ENCODE results near the gene GJB5. TPM values are rescaled to one million over a fixed set of nuclear protein-coding genes. Genes with fewer than 3 reads are reported as not detected.
"Not testable (repeated sequence)": the region's sequence is repeated elsewhere in the genome, so short reads cannot be mapped to it uniquely, and the experiment has no call there.

The GJB5 gene
- total RNA-seq, 4 donors from 2014 or later = not detected

DNA sequence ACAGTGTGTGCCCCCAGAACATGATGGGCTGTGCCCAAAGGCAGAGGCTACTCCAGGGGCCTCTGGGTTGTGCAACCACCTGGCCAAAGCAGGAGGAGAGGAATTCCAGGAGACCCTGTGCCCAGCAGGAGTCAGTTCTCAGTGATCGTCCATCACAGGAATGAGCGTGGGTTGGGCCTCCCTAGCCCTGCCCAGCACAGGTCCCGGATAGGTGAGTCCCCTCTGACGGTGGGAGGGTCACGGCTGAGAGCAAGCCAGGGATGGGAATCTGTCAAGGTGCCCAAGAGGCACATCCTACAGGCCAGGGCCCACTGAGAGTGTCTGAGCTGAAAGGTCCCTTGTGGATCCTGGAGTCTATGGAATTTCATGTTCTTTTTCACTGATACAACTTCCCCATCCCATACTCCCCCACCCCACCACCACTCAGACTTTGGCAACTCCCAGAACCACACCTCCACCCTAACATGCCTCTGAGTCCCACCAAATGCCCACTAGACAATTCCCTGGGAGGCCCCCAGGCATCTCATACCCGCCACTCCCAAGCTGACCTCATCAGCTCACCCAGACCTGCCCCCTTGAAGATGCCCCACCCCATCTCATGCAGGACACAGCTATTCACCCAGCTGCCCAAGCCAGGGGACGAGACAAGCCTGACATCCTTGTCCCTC is 7.8 kb downstream of the GJB5 start:
- ATAC-seq (ENCODE audit: low FRiP score) = no peak
- TF ChIP-seq, protein P1, sequence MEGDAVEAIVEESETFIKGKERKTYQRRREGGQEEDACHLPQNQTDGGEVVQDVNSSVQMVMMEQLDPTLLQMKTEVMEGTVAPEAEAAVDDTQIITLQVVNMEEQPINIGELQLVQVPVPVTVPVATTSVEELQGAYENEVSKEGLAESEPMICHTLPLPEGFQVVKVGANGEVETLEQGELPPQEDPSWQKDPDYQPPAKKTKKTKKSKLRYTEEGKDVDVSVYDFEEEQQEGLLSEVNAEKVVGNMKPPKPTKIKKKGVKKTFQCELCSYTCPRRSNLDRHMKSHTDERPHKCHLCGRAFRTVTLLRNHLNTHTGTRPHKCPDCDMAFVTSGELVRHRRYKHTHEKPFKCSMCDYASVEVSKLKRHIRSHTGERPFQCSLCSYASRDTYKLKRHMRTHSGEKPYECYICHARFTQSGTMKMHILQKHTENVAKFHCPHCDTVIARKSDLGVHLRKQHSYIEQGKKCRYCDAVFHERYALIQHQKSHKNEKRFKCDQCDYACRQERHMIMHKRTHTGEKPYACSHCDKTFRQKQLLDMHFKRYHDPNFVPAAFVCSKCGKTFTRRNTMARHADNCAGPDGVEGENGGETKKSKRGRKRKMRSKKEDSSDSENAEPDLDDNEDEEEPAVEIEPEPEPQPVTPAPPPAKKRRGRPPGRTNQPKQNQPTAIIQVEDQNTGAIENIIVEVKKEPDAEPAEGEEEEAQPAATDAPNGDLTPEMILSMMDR (IDR thresholded peaks at IDR 0.05) = no peak
- DNase-seq (ENCODE audit: low spot score) = no peak

DNA sequence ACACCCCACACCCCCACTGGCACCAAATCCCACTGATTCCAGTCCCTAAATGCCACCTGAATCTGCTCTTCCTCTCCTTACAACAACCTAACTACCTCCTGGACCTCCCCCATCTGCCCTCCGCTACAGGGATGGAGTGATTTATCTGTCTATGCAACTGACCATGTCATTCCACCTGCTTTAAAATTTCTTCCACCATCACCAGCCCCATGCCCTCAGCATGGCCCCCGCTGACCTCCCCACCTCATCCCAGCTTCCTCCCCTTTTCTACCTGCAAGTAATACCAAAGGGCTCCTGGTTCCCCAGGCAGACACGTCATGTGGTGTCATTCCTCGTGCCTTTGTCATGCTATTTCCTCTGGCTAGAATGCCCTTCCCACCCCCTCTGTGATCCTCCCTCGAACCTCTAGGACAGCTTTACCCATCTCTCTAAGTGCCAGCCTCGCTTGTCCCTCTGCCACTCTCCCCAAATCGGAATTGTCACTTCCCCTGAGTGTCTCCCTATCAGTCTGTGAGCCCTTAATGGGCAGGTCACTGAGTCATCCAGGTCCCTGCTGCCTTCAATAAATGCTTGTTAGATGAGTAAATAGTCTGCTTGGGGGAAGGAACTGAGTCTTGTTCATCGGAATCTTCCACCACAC is 8.4 kb downstream of the GJB5 start:
- ATAC-seq (ENCODE audit: low FRiP score) = no peak
- TF ChIP-seq, protein P1 (IDR thresholded peaks at IDR 0.05) = no peak
- DNase-seq (ENCODE audit: low spot score) = no peak

GRCh38 chr1:34768856-34769255 is 14.0 kb downstream of the GJB5 start:
- DNase-seq (ENCODE audit: low spot score) (no peak), ATAC-seq (ENCODE audit: low FRiP score) (no peak)
- TF ChIP-seq, protein P1 (IDR thresholded peaks at IDR 0.05) = no peak

GRCh38 chr1:34770891-34771504 is 16.2 kb downstream of the GJB5 start:
- no peak for ATAC-seq (ENCODE audit: low FRiP score)
- no peak for DNase-seq (ENCODE audit: low spot score)
- TF ChIP-seq, protein P1 (IDR thresholded peaks at IDR 0.05) = no peak

DNA sequence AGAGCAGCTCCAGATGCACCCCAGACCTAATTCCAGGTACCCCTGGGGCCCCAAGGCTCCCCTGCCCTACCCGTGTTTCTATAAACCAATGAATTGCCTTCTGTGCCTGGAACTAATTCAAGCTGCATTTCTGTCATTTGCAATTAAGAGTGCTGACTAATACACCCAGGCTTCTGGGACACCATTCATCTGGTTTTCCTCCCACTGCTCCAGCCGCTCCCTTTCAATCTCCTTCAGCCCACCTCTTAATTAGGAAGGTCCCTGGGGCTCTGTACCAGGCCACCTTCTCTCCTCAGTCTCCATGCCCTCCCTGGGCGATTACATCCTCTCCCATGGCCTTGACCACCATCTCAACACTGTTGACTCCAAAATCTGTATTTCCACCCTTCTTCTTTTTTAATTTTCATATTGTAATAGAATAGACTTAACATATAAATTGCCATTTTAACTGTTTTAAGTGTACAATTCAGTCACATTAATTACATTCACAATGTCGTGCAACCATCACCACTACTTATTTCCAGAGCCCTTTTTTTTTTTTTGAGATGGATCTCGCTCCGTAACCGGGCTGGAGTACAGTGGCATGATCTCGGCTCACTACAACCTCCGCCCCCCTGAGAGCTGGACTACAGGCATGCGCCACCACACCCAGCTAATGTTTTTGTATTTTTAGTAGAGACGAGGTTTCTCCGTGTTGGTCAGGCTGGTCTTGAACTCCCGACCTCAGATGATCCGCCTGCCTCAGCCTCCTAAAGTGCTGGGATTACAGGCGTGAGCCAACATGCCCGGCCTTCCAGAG is 16.9 kb downstream of the GJB5 start:
- DNase-seq (ENCODE audit: low spot score) = no peak
- TF ChIP-seq, protein P1 (IDR thresholded peaks at IDR 0.05) = no peak
- no peak for ATAC-seq (ENCODE audit: low FRiP score)

DNA sequence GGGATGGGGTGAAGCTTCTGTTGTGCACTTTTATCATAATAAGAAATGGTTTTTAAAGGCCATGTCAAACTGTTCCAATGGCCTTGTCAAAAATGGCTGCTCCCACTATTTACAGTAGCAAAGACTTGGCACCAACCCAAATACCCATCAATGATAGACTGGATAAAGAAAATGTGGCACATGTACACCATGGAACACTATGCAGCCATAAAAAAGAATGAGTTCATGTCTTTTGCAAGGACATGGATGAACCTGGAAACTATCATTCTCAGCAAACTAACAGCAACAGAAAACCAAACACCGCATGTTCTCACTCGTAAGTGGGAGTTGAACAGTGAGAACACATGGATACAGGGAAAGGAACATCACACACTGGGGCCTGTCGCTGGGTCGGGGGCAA is 18.3 kb downstream of the GJB5 start:
- not testable (repeated sequence) for ATAC-seq (ENCODE audit: low FRiP score); DNase-seq (ENCODE audit: low spot score)

- no peak for ATAC-seq (ENCODE audit: low FRiP score)
Measured at GRCh38 chr1:34774957-34775356, 20.1 kb downstream of the GJB5 start.

More at GRCh38 chr1:34774957-34775356, 20.1 kb downstream of the GJB5 start:
- TF ChIP-seq, protein P1 (IDR thresholded peaks at IDR 0.05) = no peak
- DNase-seq (ENCODE audit: low spot score) = no peak

All from omental fat pad (tissue), 4 donors.